RPMI7951 (cell line): ENCODE measurements around the gene SNAI1. TPM values are rescaled to one million over a fixed set of nuclear protein-coding genes. Genes with fewer than 3 reads are reported as not detected.
"Not testable (repeated sequence)": the region's sequence is repeated elsewhere in the genome, so short reads cannot be mapped to it uniquely, and the experiment has no call there.

Experiments used
- DNase-seq: peaks from one replicate; pipeline ENCODE4 v3.0.0-alpha.2; 2012; ENCODE audit warnings: low read depth
- total RNA-seq: library from RNA; depleted of rRNA; stranded (reverse); fragments of >200 nt; shearing (Covaris generic); gene quantifications from 2 replicates; pipeline ENCODE4 v1.2.3, GENCODE V29; 2014

The SNAI1 gene
- total RNA-seq, 1 experiment from 2014 or later: 1.7 TPM

DNA sequence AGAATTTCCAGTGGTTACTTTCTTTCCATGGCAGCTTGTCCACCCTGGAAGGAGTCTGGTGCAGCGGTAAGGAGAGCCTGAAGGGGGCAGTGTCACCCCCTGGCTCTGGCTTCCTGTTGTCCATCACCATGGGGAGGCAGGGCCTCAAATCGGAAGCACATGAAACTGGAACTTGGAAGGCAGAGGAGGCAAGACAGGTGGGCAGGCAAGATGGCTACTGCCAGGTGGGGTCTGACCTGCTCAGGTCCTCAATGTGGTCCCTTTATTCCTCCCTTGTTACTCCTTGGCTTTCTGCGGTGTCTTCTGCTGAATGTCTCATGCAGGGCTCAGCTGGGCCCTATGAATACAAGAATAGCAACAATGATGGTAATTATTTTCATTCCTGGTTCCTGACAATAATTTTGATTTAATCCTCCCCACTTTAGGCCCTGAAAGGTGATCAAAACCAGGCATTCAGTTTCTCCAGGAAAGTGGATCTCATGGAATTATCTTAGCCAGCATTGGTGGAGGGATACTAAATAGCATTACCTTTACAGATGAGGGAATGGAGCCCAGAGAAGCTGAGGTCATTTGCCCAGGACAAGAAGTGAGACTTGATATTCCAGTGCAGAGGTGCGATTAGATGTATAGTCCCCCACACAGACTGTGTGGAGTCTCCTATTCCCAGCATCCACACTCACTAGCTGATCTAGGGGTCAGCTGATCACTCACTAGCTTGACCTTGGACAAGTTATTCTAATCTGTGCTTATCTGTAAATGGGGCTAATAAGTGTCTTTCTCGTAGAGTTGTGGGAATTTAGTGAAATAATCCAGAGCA lies 17.6 kb upstream of the SNAI1 start:
- DNase-seq: peak; percentile 43

DNA sequence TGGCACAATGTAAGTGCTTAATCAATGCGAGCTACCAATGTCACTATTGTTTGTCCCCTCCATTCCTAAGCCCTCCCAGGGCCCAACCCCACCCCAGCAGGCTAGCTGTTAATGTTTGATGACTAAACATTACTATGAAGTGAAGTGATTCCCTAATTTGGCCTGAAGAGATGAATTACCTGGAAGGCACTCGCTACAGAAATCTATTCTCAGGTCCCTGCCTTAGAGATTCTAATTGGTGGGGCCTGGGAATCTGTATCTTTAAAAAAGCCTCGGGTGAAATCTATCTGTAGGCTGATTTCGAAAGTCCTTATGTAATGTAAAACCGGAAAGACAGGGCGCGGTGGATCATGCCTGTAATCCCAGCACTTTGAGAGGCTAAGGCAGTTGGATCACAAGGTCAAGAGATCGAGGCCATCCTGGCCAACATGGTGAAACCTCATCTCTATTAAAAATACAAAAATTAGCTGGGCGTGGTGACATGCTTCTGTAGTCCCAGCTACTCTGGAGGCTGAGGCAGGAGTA lies 16.9 kb upstream of the SNAI1 start:
- no peak for DNase-seq

DNA sequence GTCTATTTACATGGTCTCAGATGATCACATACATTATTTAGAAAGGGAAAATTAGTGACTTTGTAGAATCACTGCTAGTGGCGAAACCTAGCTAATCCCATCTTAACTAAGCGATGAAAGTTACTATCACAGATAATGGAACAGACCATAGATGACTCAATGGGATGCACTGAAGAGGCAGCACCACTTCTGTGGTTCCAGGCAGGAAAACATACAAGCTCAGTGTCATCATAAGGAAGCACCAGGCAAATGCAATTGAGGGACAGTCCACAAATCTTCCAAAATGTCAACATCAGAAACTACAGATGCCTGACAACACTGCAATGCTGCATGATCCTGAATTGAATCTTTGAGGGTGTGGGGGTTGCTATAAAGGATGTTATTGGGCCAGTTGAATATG lies 15.9 kb upstream of the SNAI1 start:
- DNase-seq: no peak

DNA sequence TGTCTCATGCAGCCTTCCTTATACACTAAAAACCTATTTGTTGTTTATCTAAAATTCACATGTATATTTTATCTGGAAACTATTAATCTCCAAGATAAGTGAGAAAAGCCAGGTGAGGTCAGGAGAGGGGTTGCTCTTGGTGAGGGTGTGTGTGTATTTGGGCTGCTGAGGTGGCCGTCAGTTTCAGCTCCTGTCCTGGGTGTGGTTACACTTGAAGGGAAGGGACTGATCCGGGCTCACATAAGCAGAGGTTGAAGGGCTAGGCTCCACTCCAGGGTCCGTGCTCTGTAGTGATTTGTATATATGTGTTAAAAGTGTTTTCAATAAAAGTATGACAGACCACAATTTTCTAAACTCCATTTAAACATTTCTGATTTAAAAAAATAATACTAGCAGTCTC lies 13.5 kb upstream of the SNAI1 start:
- no peak for DNase-seq

DNA sequence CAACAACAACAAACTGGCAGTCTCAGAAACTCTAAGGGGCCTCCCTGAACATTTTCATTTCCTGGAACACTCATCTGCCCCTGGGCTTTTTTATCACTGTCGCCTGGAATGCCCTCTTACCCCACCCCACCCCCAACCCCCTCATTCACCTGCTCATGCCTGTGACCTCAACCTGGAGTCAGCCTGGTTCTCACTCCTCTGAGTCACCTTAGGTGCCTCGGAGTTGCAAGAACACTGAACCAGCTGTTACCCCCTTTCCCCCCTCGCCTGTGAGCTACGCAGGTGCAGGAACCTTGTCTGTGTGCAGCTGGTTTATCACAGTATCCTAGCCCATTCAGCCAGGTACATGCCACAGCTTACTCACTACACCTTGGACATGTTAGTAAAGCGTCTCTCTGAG lies 12.8 kb upstream of the SNAI1 start:
- DNase-seq: no peak

DNA sequence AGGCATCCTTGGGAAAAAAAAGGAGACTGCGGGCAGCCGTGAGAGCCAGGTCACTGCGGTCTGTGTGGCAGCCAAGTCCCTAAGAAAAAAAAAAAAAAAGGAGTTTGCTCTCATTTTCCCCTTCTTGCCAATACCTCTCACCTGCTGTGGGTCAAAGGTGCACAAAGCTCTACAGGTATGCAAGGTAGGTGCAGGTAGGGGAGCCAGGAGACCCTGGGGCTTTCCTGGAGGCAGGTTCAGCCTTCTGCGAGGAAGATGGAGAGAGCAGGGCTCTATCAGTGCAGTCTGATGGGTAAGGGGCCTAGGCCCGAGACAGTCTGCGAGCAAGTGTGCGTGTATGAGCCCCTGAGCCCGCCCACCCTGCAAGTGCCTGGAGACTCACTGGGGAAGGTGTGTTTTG lies 12.3 kb upstream of the SNAI1 start:
- no peak for DNase-seq

DNA sequence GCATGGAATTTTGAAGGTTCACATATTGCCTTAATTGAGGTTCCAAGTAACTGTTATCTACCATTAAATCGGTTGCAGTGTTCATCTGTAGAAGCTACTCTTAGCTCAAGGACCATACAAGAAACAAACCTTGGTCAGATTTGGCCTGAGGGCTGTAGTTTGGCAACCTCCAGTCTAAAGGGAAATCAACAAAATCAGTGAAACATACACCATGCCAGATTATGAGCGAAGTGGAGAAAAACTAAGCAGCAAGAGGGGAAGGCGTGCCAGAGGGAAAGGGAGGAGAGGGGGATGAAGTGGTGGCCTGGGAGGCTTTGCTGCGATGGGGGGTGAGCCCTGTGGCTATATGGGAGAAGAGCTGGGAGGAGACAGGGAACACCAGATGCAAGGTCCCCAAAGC lies 8.8 kb upstream of the SNAI1 start:
- DNase-seq: no peak

DNA sequence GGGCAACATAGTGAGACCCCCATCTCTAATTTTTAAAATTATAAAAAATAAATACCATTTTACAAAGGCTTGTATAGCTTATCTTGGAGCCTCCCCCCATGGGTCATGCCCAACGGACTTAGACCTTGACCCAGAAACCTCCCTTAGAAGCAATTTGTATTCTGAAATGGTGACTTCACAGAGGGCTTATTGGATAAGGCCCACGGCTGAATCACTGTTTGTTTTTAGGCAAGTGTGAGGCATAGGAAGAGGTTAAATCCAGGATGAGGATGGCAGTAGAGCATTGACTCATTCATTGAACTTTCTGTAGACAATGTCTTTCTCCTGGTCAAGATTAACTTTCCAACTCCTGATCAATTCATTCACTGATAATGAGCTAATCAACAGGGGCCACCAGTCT lies 6.2 kb upstream of the SNAI1 start:
- no peak for DNase-seq

DNA sequence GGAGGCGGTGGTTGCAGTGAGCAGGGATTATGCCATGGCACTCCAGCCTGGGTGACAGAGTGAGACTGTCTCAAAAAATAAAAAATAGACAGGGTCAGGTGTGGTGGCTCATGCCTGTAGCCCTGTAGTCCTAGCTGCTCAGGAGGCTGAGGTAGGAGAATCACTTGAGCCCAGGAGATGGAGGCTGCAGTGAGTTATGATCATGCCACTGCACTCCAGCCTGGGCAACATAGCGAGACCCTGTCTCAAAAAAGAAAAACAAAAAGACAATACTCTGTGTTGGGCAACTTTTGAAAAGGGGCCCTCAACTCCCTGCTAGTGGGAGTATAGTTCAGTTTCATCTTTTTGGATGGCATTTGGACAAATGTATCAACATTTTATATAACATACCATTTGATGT lies 5.0 kb upstream of the SNAI1 start:
- DNase-seq: not testable (repeated sequence)

DNA sequence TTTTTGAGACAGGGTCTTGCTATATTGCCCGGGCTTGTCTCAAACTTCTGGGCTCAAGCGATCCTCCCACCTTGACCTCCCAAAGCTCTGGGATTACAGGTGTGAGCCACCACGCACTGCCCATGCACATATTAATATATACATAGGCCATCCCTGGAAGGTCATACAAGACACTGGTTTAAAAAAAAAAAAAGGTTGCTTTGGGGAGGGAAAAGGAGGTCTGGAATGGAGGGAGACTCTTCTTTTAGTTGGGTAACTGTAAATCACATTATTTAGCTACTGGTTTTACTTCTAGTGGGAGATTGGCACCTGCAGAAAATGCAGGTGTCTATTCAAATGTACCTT lies 4.1 kb upstream of the SNAI1 start:
- DNase-seq: no peak

DNA sequence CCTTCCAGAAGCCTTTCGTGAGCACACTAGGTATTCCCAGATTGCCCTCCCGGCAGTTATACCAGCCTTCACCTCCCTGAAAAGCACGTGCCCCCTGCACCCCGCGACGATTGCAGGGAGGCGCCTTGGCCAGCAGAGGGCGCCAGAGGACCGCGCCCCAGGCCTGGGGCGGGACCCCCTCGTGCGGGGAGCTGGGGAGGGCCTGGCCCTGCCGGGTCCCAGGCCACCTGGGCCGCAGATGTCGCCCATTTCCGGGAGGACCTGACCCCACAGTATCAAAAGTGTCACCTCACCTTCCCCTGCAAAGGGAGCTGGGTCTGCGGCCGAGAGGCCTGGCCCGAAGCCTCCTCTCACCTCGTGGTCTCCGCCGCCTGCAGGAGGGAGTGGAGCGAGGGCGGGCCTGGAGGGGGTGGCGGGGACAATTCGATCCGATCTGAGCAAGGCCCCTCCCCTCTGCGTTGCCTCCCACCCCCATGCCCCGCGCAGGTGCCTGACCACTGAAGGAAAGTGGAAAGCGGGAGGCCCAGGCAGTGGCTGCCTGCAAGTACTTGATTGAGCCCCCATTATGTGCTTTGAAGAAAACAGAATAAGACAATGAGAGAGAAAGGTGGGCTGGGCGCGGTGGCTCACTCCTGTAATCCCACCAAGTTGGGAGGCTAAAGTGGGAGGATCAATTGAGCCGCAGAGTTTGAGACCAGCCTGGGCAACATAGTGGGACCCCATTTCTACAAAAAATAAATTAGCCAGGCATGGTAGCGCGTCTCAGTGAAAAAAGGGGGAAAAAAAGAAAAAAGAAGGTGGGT lies 3.5 kb upstream of the SNAI1 start:
- peak; percentile 40 for DNase-seq

DNA sequence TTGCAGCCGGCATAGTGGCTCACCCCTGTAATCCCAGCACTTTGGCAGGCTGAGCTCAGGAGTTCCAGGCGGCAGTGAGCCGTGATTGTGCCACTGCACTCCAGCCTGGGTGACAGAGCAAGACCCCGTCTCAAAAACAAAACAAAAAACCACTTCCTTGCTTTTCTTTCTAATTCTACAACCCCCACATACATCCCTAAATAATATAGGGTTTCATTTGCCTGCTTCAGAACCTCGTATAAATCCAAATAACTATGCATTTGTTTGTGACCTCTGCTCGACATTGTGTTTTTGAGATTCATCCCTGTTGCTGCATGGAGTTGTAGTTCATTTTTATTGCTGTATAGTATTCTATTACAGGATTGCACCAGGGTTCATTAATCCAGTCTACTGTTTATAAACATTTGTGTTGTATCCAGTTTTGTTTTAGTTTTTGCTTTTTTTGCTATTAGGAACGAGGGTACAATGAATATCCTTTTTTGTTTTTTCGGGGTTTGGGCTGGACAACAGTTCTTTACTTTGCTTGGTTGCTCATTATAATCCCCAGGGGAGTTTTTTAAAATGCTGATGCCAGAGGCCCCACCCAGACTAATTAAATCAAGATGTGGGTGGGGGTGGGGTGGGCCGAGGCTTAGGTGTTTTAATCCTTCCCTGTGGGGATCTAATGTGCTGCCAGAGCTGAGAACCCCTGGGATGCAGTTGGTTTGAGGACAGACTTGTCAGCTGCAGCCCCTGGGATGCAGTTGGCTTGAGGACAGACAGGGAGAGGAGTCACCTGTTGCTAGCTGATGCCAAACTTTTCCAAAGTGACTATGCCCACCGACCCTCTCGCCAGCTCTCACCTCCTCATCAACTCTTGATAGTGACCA lies 2.4 kb upstream of the SNAI1 start:
- no peak for DNase-seq

DNA sequence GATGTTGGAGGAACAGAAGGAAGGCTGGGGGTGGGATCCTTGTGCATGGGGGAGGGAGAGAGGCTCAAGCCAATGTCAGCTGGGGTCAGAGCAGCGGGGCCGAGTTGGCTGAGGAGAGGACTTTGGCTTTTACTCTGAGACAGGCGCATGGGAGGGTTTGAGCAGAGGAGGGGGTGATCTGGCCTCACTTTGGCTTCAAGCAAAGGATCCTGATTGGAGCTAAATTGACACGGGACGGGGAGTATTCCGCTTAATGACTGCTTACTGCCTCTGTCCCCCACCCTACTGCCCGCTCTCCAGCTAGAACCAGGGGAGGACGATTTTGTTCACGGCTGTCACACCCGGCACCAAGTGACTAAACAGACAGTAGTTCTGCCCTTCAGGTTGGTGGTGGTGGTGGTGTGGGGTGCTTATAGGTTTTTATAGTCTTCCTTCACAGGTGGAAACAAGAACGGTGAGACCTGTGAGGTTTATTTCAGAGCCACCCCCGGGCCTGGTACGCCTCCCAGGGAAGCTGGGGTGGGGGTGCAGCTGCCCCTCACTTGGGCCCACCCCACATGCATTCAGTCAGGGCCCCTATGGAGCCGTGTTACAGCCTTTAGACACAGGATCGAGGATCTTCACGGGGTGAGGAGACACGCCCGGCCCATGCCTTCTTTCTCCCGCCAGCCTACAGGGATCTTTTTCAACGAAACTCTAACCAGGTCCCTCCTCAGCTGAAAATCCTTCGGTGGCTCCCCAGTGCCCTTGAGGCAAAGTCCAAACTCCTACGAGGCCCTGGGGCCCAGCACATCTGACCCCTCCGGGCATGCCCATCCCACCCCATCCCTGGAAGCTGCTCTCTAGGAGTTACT lies 1.3 kb upstream of the SNAI1 start:
- no peak for DNase-seq

DNA sequence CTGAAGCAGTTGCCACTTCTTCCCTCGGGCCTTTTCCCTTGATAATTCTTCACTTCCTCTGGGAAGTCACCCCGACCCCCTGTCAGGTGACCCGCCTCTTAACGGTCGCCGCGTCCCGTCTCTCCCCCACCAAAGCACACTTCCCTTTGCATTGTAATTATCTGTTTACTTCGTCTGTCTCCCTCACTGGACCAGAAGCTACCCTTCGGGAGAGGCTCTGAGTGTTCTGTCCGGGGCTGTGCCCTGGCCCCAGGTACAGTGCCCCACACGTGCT lies 771 bp upstream of the SNAI1 start:
- no peak for DNase-seq

DNA sequence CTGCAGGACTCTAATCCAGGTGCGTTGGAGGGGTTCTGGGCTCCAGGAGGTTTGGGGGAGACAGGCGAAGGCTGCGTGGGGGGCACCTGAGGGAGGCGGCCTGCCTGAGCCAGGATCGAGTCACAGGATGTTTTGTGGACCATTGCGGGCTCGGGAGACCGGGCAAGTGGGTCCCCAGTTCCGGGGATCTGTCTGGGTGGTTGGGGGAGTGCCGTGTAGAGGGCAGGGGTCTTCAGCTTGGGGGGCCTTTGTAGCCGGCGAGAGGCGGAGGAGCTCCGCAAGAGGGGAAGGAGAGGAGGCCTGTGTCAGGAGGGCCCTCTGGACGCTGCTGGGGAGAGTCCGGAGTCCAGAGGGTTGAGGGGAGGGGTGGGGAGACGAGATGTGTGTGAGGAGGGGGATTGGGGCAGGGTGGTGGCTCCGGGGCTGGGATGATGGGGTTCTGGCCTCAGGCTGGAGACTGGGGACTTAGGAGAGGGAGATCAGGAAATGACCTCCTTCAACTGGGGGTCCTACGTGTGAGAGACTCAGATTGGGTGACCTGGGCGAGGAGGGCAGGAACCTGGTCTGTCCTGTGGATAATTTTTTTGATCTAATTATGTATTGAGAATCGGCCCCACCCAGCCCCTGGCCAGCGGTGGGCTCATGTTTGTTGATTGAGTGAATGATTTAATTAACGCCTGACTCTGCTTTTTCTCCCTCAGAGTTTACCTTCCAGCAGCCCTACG lies 505 bp downstream of the SNAI1 start:
- no peak for DNase-seq

DNA sequence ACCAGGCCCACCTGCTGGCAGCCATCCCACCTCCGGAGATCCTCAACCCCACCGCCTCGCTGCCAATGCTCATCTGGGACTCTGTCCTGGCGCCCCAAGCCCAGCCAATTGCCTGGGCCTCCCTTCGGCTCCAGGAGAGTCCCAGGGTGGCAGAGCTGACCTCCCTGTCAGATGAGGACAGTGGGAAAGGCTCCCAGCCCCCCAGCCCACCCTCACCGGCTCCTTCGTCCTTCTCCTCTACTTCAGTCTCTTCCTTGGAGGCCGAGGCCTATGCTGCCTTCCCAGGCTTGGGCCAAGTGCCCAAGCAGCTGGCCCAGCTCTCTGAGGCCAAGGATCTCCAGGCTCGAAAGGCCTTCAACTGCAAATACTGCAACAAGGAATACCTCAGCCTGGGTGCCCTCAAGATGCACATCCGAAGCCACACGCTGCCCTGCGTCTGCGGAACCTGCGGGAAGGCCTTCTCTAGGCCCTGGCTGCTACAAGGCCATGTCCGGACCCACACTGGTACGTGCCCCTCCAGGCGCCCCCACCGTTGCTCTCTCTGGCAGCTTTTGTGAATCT lies 1.1 kb downstream of the SNAI1 start:
- no peak for DNase-seq

DNA sequence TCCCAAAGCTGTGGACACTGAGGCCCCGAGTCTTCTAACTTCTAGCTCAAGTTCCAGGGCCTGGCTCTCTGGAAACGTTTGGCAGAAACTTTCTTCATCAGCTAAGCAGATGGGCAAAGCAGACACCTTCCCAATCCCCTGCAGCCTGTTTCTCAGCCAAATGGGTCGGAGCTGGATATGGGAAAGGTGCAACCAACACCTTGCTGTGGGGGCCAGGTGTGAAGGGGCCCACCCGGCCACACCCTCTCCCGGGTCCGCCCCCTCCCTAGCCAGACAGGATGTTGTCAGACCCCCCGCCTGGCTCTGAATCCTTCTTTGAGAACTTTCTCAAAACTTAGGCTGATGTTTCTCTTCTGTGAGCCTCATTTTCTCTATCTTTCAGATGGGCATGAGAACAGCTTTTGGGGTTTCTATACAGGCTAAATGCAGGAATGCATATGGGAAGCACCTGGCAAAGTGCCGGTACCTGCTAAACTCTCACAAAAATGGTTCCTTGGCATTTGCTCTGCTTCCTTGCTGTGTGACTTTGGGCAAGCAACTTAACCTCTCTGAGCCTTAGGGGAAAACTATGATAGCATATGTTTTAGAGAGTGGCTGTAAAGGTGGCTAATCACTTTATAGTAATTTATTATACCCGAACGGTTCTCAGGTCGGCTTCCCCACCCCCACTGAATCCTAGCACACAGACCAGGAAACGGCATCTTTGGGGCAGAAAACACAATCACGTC lies 1.8 kb downstream of the SNAI1 start:
- no peak for DNase-seq

DNA sequence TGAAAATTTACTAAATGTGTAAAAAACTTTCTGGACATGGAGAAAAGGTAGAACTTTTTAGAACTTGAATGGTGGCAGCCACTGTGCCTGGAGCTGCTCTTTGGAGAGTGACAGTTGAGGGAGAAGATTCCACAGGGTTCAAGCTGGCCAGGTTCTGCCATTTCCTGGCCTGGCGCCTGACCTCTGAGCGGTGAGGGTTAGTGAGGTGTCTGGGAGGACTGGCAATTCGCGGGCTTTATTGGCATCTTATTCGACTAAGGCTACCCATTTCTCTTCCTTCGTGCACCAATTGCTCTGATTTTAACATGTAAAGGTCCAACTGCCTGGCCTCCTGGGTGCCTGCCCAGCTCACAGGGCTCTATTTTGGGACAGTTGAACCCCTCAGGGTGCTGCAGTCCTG lies 2.4 kb downstream of the SNAI1 start:
- DNase-seq: no peak

DNA sequence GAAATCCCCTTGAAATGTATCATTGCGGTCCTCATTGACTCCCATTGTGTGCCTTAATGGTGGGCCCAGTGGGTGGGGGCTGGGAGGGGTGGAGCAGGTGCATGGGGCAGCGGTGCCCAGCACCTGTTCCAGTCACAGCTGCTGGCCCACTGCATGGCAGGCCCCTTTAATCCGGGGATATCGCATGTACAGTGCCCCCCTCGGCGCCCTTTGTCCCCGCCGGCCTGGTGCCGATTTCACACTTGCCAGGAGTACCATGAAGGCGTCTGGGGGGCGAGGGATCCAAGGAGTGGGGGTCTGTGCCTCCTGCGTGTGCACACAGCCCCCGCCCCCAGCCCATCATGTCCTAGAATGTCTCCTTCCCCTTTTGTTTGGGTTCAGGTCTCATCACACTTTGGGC lies 2.8 kb downstream of the SNAI1 start:
- no peak for DNase-seq

DNA sequence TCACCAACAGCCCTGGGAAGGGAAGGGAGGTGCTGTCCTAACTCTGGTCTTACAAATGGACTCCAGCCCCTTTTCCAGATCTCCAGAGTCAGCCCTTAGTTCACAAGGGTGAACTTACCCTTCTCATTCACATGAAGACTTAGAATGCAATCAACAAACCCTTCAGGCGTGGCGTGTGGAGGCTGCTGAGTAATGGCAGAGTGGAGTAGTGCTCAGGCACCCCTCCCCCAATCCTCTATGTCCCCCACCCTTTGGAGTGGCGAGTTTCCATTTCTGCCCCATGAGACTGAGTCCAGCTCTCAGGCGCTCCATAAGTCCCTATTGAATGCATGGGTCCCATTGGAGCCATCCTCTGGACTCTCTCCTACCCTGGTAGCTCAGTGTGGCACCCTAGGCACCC lies 3.3 kb downstream of the SNAI1 start:
- DNase-seq: no peak
